Posterior cingulate gyrus (tissue), 11 donors: ENCODE measurements around the gene OSBPL10.

ENCODE experiments used
- DNase-seq, 10 donors: peaks; one replicate each; pipeline versions ENCODE4 v3.0.0 to v3.0.0-alpha.2; 2020 to 2021; ENCODE audit warnings: mixed read lengths in 3 of 10
- intact Hi-C: fragments of 100-400 bp; cut with DNase I; formaldehyde crosslinking; loops from one replicate; pipeline ENCODE4 v1.15.1; 2023

Gene OSBPL10

GRCh38 chr3:31929826-31930502, 51.1 kb downstream of the OSBPL10 start:
- intact Hi-C loops, result no loop called here

GRCh38 chr3:31927811-31928210, 53.3 kb downstream of the OSBPL10 start:
- no peak for DNase-seq
- intact Hi-C loops, result no loop called here

More at GRCh38 chr3:31929826-31930502, 51.1 kb downstream of the OSBPL10 start:
- no peak for DNase-seq

- DNase-seq, result no peak
- intact Hi-C loops, result no loop called here
These were observed 54.5 kb downstream of the OSBPL10 start for GRCh38 chr3:31926543-31926942.

- DNase-seq, result no peak
- intact Hi-C loops, result no loop called here
These were observed 55.8 kb downstream of the OSBPL10 start for GRCh38 chr3:31925271-31925630.

- intact Hi-C loops, result no loop called here
These were observed 56.3 kb downstream of the OSBPL10 start for GRCh38 chr3:31924610-31925270.

GRCh38 chr3:31922962-31923361, 58.1 kb downstream of the OSBPL10 start:
- intact Hi-C loops, result no loop called here
- no peak for DNase-seq

More at GRCh38 chr3:31924610-31925270, 56.3 kb downstream of the OSBPL10 start:
- DNase-seq, result no peak

- DNase-seq, result no peak
- intact Hi-C loops, result no loop called here
These were observed 59.2 kb downstream of the OSBPL10 start for GRCh38 chr3:31921837-31922236.

- DNase-seq, result no peak
- intact Hi-C loops, result no loop called here
These were observed 60.8 kb downstream of the OSBPL10 start for GRCh38 chr3:31920310-31920709.

- DNase-seq, result no peak
- intact Hi-C loops, result no loop called here
These were observed 61.5 kb downstream of the OSBPL10 start for GRCh38 chr3:31919528-31919927.

GRCh38 chr3:31918179-31919150, 62.6 kb downstream of the OSBPL10 start:
- no peak for DNase-seq
- intact Hi-C loops, result no loop called here

- intact Hi-C loops, result no loop called here
- no peak for DNase-seq
These were observed 63.6 kb downstream of the OSBPL10 start for GRCh38 chr3:31917303-31918005.

GRCh38 chr3:31911643-31912042, 69.4 kb downstream of the OSBPL10 start:
- DNase-seq, result no peak
- intact Hi-C loops, result no loop called here

GRCh38 chr3:31911124-31911523, 69.9 kb downstream of the OSBPL10 start:
- DNase-seq, result no peak
- intact Hi-C loops, result no loop called here

GRCh38 chr3:31909455-31909854, 71.6 kb downstream of the OSBPL10 start:
- intact Hi-C loops, result no loop called here
- DNase-seq, result no peak

GRCh38 chr3:31908391-31909097, 72.5 kb downstream of the OSBPL10 start:
- intact Hi-C loops, result no loop called here
- DNase-seq, result no peak

GRCh38 chr3:31906182-31906581, 74.9 kb downstream of the OSBPL10 start:
- DNase-seq, result no peak
- intact Hi-C loops, result no loop called here

GRCh38 chr3:31903686-31904431, 77.2 kb downstream of the OSBPL10 start:
- DNase-seq, result no peak
- intact Hi-C loops, result no loop called here

- no peak for DNase-seq
- intact Hi-C loops, result no loop called here
These were observed 80.5 kb downstream of the OSBPL10 start for GRCh38 chr3:31900583-31900982.
